DMS 273 (cell line): ENCODE data around the gene NIM1K.
"Not testable (repeated sequence)": the region's sequence is repeated elsewhere in the genome, so short reads cannot be mapped to it uniquely, and the experiment has no call there.

Experiments
- DNase-seq: peaks from one replicate; lab custom pipeline; 2025; ENCODE audit not compliant: unreplicated experiment; lab: John Stamatoyannopoulos, UW

NIM1K gene

DNA sequence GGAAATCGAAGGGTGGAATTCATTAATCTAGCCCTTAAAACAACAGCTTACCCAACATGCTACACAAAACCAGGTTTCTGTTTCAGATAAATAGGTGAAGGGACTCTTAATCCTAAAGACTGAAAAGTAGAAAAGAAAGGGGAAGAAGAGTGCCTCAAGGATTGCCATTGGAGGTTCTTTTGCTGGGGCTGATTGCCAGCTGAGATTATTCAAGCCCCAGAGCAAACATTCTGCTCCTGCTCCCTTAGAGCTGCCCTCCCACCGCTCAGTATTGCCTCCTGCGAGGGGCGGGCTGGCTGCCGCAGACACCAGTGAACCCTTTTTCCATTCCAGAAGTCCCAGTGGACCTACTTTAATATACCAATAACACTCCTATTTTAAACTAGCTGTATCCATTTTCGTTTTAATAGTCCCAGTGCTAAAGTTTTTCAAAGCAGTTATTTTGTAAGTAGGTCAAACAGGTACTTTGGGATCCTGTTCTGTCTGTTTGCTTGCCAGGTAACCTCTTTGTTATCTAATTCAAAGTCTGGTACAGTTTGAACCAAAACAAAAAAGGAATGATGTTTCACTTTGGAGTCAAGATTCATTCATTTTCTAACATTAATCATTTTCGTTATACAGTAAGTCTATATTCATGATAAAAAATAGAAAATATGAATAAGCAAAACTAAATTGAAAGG is 82.5 kb downstream of the NIM1K start:
- peak; percentile 14 for DNase-seq

DNA sequence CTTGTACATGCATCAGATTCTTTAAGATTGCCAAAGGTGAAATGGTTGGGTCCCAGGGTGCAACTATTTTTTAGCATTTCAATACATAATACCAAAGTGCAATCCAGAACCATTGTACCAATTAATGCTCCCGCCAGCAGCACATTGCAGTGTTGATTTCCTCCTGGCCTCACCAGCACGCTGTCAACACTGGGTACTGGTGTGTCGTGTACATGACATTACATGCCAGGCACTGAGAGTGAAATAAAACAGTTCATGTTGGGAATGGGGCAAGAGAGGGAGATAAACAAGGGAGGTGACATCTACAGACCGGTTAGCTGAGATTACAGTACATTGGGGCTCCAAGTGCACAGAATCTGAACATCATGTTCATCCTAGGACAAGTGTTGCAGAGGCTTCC is 83.4 kb downstream of the NIM1K start:
- DNase-seq = no peak

DNA sequence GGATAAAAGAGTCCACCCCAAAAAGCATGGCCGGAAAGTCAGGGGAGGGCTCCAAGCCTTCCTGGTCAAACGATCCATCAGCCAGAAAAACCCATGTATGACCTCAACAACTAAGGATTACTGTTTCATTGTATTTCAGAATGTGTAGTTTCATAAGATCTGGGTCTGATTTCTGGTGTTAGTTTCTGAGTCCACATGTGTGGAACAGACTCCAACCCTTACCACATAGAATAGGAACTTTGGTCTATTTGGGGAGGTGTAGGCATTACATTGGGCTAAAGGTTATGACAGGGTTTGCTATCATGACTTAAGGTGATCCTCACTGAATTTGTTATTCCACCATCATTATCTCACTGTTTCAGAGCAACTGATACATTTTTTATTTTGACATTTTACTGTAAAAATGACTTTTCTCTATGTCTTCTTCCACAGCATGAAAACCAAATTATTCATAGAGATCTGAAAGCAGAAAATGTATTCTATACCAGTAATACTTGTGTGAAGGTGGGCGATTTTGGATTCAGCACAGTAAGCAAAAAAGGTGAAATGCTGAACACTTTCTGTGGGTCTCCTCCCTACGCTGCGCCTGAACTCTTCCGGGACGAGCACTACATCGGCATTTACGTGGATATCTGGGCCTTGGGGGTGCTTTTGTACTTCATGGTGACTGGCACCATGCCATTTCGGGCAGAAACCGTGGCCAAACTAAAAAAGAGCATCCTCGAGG is 87.7 kb downstream of the NIM1K start:
- DNase-seq = no peak

DNA sequence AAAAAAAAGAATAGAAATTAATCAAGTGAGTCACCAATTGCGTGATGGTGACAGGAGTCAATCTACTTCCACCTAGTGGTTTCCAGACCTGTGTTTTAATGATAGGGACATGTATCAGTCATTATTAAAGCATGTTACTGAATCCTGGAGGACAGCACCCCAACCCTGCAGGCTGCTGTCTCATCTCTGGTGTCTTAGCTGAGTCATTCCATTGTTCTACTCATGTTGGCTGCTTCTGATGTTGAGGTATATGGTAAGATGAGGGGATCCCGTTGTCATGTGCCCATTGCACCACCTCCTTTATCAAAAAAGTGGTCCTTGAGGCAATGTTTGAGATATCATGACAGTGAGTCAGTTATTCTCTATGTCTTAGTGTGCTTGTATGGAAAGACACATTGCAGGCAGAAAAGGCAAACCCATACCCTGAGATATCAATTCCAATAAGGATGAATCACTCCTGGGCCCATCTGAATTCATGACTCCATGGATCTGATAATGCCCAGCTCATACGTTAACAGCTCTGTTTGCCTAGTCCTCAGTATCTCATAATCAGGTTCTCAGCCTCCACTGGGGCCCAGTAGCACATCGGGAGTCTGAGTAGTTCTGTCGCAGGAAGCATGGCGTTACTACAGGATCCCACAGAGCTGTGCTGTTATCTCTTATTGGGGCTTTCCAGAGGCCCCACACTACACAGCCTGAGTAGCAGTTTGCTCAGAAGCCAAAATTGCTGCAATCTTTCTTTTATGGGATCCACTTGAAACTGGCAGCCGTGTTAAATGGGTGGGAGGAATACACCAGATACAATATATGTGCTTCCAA is 90.0 kb downstream of the NIM1K start:
- no peak for DNase-seq

DNA sequence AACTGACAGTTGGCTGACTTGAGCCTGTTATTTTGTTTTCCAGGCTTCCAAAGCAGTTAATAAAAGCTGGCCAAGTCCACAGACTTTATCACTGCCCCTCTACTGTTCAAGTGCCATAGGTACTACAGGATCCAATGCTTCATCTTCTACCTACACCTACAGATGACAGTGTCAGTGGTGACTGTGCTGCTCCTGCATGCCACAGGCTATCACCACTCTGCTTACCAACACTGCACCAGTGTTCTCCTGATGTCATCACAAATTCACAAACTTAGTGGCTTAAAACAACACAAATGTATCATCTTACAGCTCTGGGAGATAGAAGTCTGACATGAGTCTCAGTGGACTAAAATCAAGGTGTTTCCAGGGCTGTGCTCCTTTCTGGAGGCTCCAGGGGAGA is 94.6 kb downstream of the NIM1K start:
- no peak for DNase-seq

DNA sequence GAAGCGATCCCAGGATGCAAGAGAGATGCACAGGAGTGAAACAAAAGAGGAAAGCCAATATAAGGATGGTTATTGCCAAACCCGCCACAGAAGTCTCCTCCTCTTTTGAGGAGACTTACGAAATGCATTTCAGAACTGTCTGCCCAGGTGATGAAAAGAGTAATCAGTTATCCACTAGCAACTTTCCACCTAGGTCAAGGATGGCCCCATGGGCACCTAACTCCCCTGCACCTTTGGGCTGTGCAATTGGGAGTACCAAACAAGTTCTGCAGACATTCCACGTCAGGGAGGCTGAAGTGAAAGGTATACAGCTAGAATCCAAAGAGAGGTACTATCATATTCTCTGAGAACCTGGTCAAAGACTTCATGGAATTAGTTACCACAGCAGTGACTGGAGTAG is 95.5 kb downstream of the NIM1K start:
- no peak for DNase-seq

DNA sequence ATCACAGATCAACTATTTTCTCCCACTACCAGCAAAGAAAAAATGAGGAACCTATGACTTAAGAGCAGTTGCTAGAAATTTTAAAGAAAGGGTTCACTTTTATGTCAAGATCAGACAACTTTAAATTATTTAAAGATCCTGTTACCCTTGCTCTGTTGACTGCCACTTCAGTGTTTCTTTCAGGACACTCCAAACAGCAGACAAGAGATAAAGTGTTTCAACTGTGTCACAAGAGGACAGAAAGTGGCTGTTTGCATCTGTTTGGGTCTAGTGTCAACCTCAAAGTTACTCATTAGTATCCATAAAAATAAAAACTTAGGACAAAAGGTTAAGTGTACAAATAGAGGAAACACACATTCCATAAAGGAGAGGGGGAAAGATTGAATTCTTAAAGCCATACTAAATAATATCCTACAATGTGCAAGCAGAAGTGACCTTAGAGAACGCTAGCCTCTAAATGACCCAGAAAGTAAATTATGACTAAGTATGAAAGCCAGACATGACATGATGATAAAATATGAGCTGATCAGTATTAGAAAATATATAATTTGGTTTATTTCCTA is 96.3 kb downstream of the NIM1K start:
- DNase-seq = no peak

DNA sequence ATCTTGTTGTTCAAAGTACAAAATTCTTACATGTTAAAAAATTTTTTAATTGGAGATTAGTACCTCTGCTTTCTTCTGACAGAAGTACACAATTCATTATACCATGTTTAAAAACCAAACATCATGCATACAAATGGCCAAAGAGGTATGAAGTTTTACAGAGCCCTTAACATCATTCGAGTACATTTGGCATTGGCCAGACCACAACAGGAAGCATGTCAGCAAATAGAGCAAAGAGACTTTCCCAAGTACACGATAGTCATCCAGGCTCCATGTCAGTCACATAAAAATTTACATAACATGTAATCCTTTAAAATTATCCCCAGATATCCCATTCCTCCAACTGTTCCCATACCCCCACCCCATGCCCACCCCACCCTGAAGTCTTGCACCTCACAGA is 98.7 kb downstream of the NIM1K start:
- no peak for DNase-seq

DNA sequence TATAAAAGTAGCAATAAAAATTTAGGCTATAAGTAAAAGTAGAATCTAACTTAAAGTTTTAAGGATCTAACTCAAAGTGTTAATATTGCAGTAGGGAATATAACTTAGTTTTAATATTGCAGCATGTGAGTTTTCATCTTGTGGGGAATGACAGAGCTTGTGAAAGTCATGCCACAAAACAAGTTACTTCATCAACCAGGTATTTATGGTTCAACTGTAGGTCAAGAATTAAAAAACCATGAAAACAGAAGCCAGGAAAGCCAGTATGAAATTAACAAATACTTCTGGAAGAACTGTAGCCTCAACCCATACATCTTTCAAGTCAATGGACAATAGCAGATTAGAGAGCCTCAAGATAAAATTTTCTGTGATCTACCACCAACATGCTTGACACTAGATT is 102.2 kb downstream of the NIM1K start:
- DNase-seq = no peak

DNA sequence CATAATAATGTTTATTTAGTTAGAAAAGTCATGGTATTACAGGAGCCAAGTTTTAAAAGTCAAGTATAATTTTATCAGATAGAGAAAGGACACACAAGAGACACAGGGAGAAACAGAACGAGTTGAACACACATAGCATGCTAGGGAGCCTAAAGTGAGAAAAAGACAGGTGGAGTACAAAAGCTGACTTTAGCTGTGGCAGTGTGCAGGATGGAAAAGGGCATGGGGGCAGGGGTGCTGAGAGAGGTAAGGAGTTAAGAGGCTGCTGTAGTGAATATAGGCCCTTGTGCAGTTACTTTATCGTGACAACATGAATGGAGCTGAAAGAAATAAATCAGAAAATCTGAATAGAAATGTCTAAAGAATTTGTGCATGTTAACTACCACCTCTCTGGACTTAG is 103.2 kb downstream of the NIM1K start:
- DNase-seq = no peak

DNA sequence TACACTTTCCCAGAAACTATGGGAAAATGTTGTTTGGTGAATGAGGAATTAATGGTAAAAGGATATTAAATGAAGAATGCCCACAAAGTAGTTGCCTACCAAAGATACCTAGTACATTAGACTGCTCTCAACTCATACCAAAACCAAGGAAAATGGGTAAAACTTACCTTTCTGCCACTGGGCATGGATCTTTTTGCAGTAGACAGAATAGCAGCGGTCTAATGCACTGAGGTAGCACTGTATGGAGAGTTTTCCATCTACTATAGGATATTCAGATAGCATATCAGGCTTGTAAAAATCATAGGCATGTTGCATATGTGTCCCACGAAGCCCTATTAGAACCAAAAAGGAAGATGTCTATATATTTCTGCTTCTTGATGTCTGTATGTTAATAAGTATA is 104.8 kb downstream of the NIM1K start:
- no peak for DNase-seq

DNA sequence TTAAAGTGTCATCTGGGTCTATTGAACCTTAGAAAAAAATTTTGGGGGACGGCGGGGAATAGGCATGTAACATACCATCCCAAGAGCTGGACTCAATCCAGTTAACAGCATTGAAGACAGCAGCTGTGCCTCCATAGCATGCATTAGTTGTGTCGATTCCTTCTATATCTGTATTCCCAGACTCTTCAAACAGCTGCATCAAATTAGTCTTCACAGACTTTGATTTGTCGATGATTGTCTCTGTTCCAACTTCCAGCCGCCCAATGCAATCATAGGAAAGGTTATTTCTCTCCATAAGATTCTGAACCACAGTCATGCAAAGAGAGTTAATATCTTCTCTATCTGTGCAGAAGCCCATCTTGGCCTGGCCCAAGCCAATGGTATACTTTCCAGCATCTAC is 106.4 kb downstream of the NIM1K start:
- no peak for DNase-seq

DNA sequence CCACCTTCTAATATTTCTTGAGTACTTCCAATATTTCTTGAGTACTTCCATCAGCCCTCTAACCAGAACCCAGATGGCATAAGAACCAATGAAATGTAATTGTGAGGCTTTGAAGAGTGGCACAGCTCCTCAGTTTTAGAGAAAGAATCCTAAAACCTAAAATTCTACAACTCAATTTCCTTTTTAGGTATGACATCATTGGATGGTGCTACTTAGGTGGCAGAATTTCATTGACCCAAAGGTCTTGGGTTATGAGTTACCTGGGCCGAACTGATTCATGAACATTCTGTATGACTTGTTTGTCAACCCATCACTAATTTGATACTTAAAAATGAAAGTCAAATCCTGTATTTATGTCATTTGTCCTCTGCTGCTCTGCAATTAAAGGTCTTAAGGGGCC is 108.1 kb downstream of the NIM1K start:
- no peak for DNase-seq

DNA sequence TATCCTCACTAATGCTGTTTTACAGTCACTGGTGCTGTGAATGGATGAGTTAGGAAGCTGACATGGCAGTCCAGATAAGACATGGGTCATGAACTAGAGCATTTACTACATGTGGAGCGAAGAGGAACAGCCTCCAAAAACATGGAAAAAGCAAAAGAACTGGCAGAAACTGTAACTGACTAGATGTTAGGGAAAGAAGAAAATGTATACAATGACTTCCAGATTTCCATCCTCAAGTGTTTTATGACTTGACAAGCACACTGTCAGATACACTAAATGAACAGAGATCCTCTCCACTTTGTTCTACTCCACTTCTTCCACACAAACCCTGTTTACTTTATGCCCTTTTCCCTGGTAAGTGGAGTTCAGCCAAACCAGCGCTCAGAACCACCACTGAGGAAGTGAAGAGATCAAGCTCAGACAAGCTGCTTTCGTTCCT is 109.6 kb downstream of the NIM1K start:
- no peak for DNase-seq

DNA sequence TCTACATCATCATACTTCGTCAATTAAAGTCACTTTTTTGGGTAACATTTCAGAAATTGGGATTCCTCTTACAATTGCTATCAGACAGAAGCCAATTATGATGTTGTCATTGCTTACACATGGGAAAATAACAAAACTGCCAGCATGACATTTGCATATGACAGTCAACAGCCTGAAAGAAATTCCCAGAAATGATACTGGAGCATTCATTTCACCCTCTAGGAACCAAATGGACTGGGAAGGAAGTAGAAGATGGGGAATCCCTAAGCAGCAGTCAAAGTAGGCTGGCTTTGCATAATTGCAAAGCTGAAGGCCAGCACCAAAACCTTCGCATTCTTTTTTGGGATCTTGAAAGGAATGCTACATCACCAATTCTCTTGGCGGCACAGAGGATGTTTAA is 110.5 kb downstream of the NIM1K start:
- DNase-seq = no peak

DNA sequence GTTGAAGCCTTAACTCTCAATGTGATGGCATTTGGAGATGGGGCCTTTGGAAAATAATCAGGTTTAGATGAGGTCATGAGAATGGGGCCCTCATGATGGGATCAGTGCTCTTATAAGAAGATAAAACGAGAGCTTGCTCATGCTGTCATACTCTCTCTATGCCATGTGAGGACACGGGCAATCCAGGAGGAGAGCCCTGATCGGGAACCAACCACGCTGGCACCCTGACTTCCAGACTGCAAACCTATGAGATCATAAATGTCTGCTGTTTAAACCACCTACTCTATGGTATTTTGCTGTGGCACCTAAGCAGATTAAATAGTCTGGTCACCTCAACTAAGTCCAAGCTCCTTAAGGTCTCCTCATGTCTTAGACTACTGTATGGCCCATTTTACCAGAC is 111.2 kb downstream of the NIM1K start:
- no peak for DNase-seq

DNA sequence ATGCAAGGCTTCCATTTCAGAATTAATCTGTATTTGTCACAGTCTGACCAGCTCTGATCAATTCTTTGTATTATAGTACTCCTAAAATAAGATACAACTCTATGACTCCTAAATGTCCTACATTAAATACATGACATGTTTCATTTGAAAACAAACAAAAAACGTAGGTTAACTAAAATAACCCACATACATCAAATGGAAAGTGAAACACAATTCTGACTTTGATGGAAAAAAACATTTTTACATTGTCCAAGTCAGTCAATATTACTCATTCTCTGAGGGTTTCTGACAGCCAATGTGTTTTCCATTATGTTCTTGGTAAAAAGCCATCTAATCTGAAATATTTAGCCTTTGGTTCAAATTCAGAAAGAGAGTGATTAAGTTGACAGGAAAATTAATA is 112.5 kb downstream of the NIM1K start:
- no peak for DNase-seq

DNA sequence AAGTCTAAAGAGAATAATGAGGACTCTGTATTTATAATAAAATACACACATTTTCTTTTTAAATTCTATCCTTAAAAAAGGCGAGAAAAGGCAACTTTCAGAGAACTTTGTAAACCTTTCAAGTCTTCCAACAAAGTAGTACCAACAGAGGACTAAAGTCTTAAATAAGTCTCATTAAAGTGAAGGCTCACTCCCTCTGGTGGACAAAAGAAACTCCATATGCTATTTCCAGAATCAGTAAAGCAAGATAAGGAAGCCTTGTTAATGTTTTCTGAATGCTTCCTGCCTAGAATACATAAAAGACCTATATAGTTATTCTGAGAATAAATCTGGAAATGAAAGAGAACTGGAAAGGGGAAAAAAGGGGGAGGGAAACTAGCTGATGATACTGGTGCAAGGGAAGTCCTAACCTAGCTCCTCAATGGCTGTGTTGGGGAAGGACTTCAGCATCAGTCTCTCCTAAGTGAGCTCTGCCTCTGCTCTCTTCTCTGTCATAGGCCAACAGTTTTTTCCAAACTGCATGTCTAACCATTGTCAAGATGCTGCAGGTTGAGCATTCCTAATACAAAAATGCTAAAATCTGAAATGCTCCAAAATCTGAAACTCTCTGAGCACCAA is 114.0 kb downstream of the NIM1K start:
- peak; percentile 81 for DNase-seq

DNA sequence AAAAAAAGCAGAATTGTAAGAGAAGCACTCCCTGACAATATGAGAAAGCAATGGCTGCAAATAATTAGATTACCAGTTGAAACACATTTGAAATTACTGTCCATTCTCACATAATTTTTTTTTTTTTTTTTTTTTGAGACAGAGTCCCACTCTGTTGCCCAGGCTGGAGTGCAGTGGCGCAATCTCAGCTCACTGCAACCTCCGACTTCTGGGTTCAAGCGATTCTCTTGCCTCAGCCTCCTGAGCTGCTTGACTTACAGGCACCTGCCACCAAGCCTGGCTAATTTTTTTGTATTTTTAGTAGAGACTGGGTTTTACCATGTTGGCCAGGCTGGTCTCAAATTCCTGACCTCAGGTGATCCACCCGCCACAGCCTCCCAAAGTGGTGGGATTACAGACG is 114.9 kb downstream of the NIM1K start:
- not testable (repeated sequence) for DNase-seq

DNA sequence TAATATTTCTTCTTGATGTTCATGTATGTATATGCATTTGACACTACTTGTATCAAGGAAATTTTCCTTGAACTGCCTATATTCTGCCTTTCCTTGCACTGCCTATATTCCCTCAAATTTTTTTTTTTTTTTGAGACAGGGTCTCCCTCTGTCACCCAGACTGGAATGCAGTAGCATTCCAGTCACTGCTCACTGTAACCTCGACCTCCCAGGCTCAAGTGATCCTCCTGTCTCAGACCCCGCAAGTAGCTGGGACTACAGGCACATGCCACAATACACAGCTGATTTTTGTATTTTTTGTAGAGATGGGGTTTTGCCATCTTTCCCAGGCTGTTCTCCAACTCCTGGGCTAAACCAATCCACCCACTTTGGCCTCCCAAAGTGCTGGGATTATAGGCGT is 117.1 kb downstream of the NIM1K start:
- no peak for DNase-seq

DNA sequence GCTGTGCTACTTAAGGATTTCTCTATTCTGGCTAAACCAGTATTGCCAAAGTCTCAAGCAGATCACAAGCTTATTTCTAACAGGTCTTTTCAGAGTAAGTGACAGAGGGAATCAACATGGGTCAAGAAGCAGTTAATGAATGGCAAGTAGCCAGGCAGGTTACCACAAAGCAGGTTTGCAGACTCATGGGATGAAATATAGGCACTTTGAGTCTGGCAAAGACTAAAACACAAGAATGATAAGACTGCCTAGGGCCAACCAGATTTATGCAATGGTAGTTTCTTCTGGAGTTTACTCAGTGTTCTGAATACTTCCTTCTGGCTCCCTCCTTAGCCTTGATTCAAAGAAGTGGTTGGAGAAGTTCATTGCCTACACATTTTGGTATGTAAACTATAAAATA is 117.6 kb downstream of the NIM1K start:
- DNase-seq = peak; percentile 21
